Coronary artery (tissue), 2 donors: Measurements from ENCODE around the gene GNAO1.

Experiments used
- DNase-seq: peaks from one replicate; pipeline ENCODE4 v3.0.0-alpha.2; 2017; ENCODE audit warnings: low spot score
- H3K27ac ChIP-seq, 2 donors: fragments of 200-600 bp; sonication (generic); one replicate each; pipeline ENCODE4 v1.5.1; 2016 to 2019
- H3K4me3 ChIP-seq: fragments of 200-600 bp; sonication (generic); 2 replicates; pipeline ENCODE4 v1.5.1; 2016; ENCODE audit warnings: mild to moderate bottlenecking, moderate library complexity
- CTCF ChIP-seq: fragments of 200-600 bp; sonication (generic); IDR thresholded peaks from one replicate; pipeline ENCODE4 v1.5.1; 2019; ENCODE audit warnings: antibody characterized with exemption

The GNAO1 gene

GRCh38 chr16:56314244-56314850 lies 123.1 kb downstream of the GNAO1 start:
- TF ChIP-seq CTCF: no peak
- Histone ChIP-seq H3K27ac (no peak overlapping the region), H3K4me3 (no peak overlapping the region)
- no peak for DNase-seq

- DNase-seq: no peak
- H3K27ac ChIP-seq: no peak overlapping the region
- H3K4me3 ChIP-seq: no peak overlapping the region
These were observed 124.7 kb downstream of the GNAO1 start for GRCh38 chr16:56315955-56316354.

GRCh38 chr16:56316545-56316944 lies 125.3 kb downstream of the GNAO1 start:
- Histone ChIP-seq H3K4me3 (no peak overlapping the region), H3K27ac (no peak overlapping the region)
- no peak for TF ChIP-seq CTCF
- no peak for DNase-seq

More at GRCh38 chr16:56315955-56316354, 124.7 kb downstream of the GNAO1 start:
- TF ChIP-seq CTCF: no peak

GRCh38 chr16:56317998-56318826 lies 126.9 kb downstream of the GNAO1 start:
- peak; percentile 85 for DNase-seq
- Histone ChIP-seq H3K4me3 (peak overlapping the region; percentile 67), H3K27ac (no peak overlapping the region)
- peak; percentile 94 for TF ChIP-seq CTCF

GRCh38 chr16:56318827-56319140 lies 127.5 kb downstream of the GNAO1 start:
- Histone ChIP-seq H3K27ac (no peak overlapping the region), H3K4me3 (no peak overlapping the region)
- no peak for DNase-seq
- TF ChIP-seq CTCF: no peak

GRCh38 chr16:56319376-56319775 lies 128.1 kb downstream of the GNAO1 start:
- TF ChIP-seq CTCF: no peak
- DNase-seq: no peak
- H3K4me3 ChIP-seq: no peak overlapping the region
- no peak overlapping the region for H3K27ac ChIP-seq

GRCh38 chr16:56320056-56320455 lies 128.8 kb downstream of the GNAO1 start:
- no peak overlapping the region for H3K4me3 ChIP-seq
- DNase-seq: no peak
- H3K27ac ChIP-seq: no peak overlapping the region
- no peak for TF ChIP-seq CTCF
